Measurements from ENCODE around the gene TRIM13. TPM values are rescaled to one million over a fixed set of nuclear protein-coding genes. Genes with fewer than 3 reads are reported as not detected.

TRIM13 gene
- polyA plus RNA-seq, 1 of the 3 experiments (the other 2 are of a cell fraction), result 8.3 TPM

GRCh38 chr13:50025436-50025835 is 28.6 kb downstream of the TRIM13 start:
- no peak overlapping the region for H2AFZ ChIP-seq (ENCODE audit: low read depth)
- TF ChIP-seq CTCF (IDR thresholded peaks at IDR 0.05), result no peak
- no peak for TF ChIP-seq ELF1 (IDR thresholded peaks at IDR 0.05)
- TF ChIP-seq CHD2 (IDR thresholded peaks at IDR 0.05; ENCODE audit: low read length, partially characterized antibody), result no peak

GRCh38 chr13:50026788-50027473 is 30.1 kb downstream of the TRIM13 start:
- TF ChIP-seq SMC3 (IDR thresholded peaks at IDR 0.05; ENCODE audit: low read depth, low read length), result no peak
- TF ChIP-seq TAF1 (IDR thresholded peaks at IDR 0.05; ENCODE audit: borderline replicate concordance, low read depth, low read length), result no peak
- TF ChIP-seq YY1 (IDR thresholded peaks at IDR 0.05; ENCODE audit: low read depth), result no peak
- no peak for TF ChIP-seq RCOR1 (IDR thresholded peaks at IDR 0.05; ENCODE audit: low read length)
- TF ChIP-seq FOXJ3 (CRISPR knock-in tag; IDR thresholded peaks at IDR 0.05), result no peak
- TF ChIP-seq, protein P1, sequence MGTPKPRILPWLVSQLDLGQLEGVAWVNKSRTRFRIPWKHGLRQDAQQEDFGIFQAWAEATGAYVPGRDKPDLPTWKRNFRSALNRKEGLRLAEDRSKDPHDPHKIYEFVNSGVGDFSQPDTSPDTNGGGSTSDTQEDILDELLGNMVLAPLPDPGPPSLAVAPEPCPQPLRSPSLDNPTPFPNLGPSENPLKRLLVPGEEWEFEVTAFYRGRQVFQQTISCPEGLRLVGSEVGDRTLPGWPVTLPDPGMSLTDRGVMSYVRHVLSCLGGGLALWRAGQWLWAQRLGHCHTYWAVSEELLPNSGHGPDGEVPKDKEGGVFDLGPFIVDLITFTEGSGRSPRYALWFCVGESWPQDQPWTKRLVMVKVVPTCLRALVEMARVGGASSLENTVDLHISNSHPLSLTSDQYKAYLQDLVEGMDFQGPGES (IDR thresholded peaks at IDR 0.05; ENCODE audit: low read depth, low read length), result no peak
- TF ChIP-seq JUND (IDR thresholded peaks at IDR 0.05), result no peak
- TF ChIP-seq TEAD4 (IDR thresholded peaks at IDR 0.05; ENCODE audit: borderline replicate concordance, insufficient read depth), result no peak
- TF ChIP-seq RAD21 (IDR thresholded peaks at IDR 0.05; ENCODE audit: low read length), result no peak
- no peak for TF ChIP-seq CHD2 (IDR thresholded peaks at IDR 0.05; ENCODE audit: low read length, partially characterized antibody)
- TF ChIP-seq MEF2A (IDR thresholded peaks at IDR 0.05; ENCODE audit: borderline replicate concordance, low read depth), result no peak
- TF ChIP-seq MXI1 (IDR thresholded peaks at IDR 0.05; ENCODE audit: low read depth, low read length), result no peak
- no peak for TF ChIP-seq SIN3A (IDR thresholded peaks at IDR 0.05; ENCODE audit: borderline replicate concordance, low read depth, low read length)
- no peak for TF ChIP-seq ELF1 (IDR thresholded peaks at IDR 0.05)
- TF ChIP-seq FOXM1 (IDR thresholded peaks at IDR 0.05; ENCODE audit: low read depth), result no peak
- TF ChIP-seq GABPA (IDR thresholded peaks at IDR 0.05; ENCODE audit: low read depth), result no peak
- no peak for TF ChIP-seq TCF12 (IDR thresholded peaks at IDR 0.05)
- TF ChIP-seq NRF1 (IDR thresholded peaks at IDR 0.05; ENCODE audit: low read depth, low read length), result no peak
- TF ChIP-seq NFIC (IDR thresholded peaks at IDR 0.05; ENCODE audit: borderline replicate concordance), result no peak
- TF ChIP-seq, protein P2, sequence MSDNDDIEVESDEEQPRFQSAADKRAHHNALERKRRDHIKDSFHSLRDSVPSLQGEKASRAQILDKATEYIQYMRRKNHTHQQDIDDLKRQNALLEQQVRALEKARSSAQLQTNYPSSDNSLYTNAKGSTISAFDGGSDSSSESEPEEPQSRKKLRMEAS (IDR thresholded peaks at IDR 0.05; ENCODE audit: low read depth), result no peak
- Histone ChIP-seq H3K27ac (ENCODE audit: low read depth in 2 of 2, low read length in 1 of 2) (no peak overlapping the region), H3K27me3 (ENCODE audit: insufficient read depth) (no peaks in the 10 kb centered on the region), H4K20me1 (ENCODE audit: insufficient read depth) (no peaks in the 10 kb centered on the region), H3K9me3 (no peaks in the 10 kb centered on the region; the same call in 1 of the 2 replicates), H3K36me3 (replicated peaks in 1 of 2; ENCODE audit: control insufficient read depth in 1 of 2, insufficient read depth in 2 of 2, low read length in 1 of 2) (peaks cover 3 to 22% of the 10 kb centered on the region in 2 experiments), H3K79me2 (ENCODE audit: insufficient read depth) (no peaks in the 10 kb centered on the region; the same call in 1 of the 2 replicates), H3K4me1 (ENCODE audit: control insufficient read depth in 1 of 2, insufficient read depth in 2 of 2, low read depth in 1 of 2, low read length in 1 of 2) (peaks cover 0 to 3% of the 10 kb centered on the region in 2 experiments; a peak in 2 of 4 replicates), H3K9me2 (no peaks in the 10 kb centered on the region), H3K4me2 (no peak overlapping the region), H3K4me3 (ENCODE audit: low read depth in 2 of 2, low read length in 1 of 2) (no peak overlapping the region), H3F3A (replicated peaks; ENCODE audit: insufficient read depth) (peaks cover 26% of the 10 kb centered on the region), H2AFZ (ENCODE audit: low read depth) (no peak overlapping the region), H3K9ac (no peak overlapping the region)
- no peak for DNase-seq
- ChIA-PET CTCF (interaction anchor here (1.0 kb wide), 1 partner anchor 28 kb away, joined by 3 read pairs; no protein-coding TSS in a partner anchor), POLR2A (no interaction called here)
- WGBS (ENCODE audit: low lambda C conversion rate), result 93% methylated on average over 2 of the region's 2 CpGs

More at GRCh38 chr13:50025436-50025835, 28.6 kb downstream of the TRIM13 start:
- peak overlapping the region; percentile 19 to 27; a peak in 2 of 4 replicates for H3K27ac ChIP-seq (ENCODE audit: low read depth in 2 of 2, low read length in 1 of 2)
- 83% methylated on average over 1 of the region's 1 CpG for WGBS (ENCODE audit: low lambda C conversion rate)
- no peak overlapping the region for H3K4me3 ChIP-seq (ENCODE audit: low read depth in 2 of 2, low read length in 1 of 2)
- H3K27me3 ChIP-seq (ENCODE audit: insufficient read depth), result no peaks in the 10 kb centered on the region
- H3K9ac ChIP-seq, result no peak overlapping the region
- H3K4me1 ChIP-seq (ENCODE audit: control insufficient read depth in 1 of 2, insufficient read depth in 2 of 2, low read depth in 1 of 2, low read length in 1 of 2), result no peaks in the 10 kb centered on the region; a peak in 1 of 4 replicates
- no peak for DNase-seq
- H4K20me1 ChIP-seq (ENCODE audit: insufficient read depth), result no peaks in the 10 kb centered on the region
- no peaks in the 10 kb centered on the region for H3K79me2 ChIP-seq (ENCODE audit: insufficient read depth)
- POLR2A ChIA-PET, result interaction anchor here (0.6 kb wide), 1 partner anchor 29 kb away, joined by 3 read pairs; the partner anchor contains the start of gene TRIM13
- no peak overlapping the region for H3K4me2 ChIP-seq
- no peaks in the 10 kb centered on the region for H3K9me2 ChIP-seq
- H3K36me3 ChIP-seq (replicated peaks in 1 of 2; ENCODE audit: control insufficient read depth in 1 of 2, insufficient read depth in 2 of 2, low read length in 1 of 2), result peaks cover 5 to 28% of the 10 kb centered on the region in 2 experiments
- H3K9me3 ChIP-seq, result no peaks in the 10 kb centered on the region; the same call in 1 of the 2 replicates
- CTCF ChIA-PET, result interaction anchor here (0.6 to 1.2 kb wide), 2 partner anchors 15 to 189 kb away, joined by 3 read pairs; no protein-coding TSS in a partner anchor
- peaks cover 26% of the 10 kb centered on the region for H3F3A ChIP-seq (replicated peaks; ENCODE audit: insufficient read depth)

Measured in SK-N-SH (cell line).